Uterus (tissue), 2 donors: Measurements from ENCODE around the gene INKA1.

Source experiments
- POLR2A ChIP-seq, 2 donors: fragments of 450-650 bp; IDR thresholded peaks; one replicate each; pipeline ENCODE4 v1.6.1; 2016; ENCODE audit warnings: antibody characterized with exemption in 2 of 2, mild to moderate bottlenecking in 1 of 2, moderate library complexity in 1 of 2
- TF ChIP-seq, protein P1 (sequence below), 4 experiments: fragments of 200-600 bp in 2 of 4; fragments of 450-650 bp in 2 of 4; sonication (generic) in 2 of 4; IDR thresholded peaks; one replicate each; pipeline ENCODE4 v1.5.1; 2016 to 2019; ENCODE audit warnings: antibody characterized with exemption in 4 of 4, mild to moderate bottlenecking in 2 of 4, moderate library complexity in 1 of 4

DNA sequence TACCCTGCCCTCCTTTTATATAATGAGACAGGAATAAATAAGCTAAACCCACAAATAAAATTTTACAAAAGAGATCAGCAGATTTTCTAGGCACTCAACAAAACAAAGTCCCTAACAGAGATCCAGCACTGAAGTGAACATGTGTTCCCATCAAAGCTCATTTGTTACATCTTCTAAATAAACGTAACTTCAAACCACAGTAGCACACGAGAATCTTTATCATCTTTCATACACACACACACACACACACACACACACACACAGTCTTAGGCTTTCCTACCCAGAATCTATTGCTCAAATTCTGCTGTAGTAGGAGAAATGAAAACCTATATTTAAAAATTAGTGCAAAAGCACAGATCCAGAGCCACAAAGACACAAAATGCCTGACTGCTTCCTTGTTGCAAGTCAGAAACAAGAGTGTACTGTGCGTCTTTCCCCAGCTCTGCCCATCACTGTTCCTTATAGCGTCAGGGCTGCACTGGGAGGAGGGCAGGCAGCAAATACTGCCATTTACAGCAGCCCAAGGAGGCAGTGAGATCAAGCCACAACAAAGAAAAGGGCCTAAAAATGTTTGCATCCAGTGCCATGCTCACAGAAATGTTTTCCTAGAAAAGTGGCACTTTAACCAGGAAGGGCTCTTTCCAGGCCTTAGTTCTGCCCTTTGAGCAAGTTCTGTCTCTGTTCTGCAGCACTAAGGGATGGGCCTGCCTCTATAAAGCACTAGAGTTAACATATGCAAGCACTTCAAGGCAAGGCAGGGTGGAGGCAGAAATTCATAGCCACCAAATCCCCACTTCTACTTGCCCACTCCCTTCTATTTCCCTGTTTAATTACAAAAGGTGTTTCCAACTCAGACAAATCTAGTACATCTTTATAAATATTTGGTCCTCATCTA is 22.7 kb upstream of the INKA1 start:
- TF ChIP-seq, protein P1, sequence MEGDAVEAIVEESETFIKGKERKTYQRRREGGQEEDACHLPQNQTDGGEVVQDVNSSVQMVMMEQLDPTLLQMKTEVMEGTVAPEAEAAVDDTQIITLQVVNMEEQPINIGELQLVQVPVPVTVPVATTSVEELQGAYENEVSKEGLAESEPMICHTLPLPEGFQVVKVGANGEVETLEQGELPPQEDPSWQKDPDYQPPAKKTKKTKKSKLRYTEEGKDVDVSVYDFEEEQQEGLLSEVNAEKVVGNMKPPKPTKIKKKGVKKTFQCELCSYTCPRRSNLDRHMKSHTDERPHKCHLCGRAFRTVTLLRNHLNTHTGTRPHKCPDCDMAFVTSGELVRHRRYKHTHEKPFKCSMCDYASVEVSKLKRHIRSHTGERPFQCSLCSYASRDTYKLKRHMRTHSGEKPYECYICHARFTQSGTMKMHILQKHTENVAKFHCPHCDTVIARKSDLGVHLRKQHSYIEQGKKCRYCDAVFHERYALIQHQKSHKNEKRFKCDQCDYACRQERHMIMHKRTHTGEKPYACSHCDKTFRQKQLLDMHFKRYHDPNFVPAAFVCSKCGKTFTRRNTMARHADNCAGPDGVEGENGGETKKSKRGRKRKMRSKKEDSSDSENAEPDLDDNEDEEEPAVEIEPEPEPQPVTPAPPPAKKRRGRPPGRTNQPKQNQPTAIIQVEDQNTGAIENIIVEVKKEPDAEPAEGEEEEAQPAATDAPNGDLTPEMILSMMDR (IDR thresholded peaks at IDR 0.05) = no peak
- TF ChIP-seq POLR2A (IDR thresholded peaks at IDR 0.05) = no peak
